Central memory CD4-positive, alpha-beta T cell (primary cell): ENCODE data around the gene PLA2G4E.

ENCODE experiments used
- DNase-seq: peaks from one replicate; pipeline ENCODE4 v3.0.0; 2022
- total RNA-seq, 3 experiments: gene quantifications; one replicate each; lab custom pipeline; 2026; lab: John Stamatoyannopoulos, UW

PLA2G4E gene
- total RNA-seq, result 0 reads per million in 3 experiments

DNA sequence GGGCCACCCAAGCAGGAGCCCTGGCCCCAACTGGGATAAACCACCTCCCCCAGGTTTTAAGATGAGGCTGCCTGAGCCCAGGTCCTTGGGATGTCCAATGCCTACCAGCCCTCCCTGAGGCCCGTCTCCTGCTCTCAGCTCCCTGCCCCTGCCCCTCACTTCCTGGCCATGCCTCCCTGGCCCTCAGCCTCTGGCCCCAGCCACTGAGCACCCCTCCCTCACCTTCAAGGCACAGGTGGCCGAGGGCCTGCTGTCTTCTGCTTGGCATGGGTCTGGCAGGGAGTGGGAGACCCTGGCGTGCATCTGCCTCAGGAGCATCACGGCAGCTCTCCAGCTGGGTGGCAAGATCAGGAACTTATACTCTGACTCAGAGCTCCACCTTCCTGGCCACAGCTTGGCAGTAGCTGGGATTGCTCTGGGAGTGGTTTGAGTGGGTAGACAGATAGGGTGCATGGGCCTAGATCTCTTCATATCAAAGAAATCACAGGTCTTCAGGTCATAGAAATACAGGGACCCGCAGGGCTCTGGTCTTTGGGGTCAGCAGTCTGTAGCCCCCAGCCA is at the start of gene PLA2G4E:
PLA2G4E (minus strand) TSS at position 330 of the 561 bp plus-strand sequence; CDS start at position 318, 12 bp downstream.
- no peak for DNase-seq

GRCh38 chr15:42070279-42070975 is 49.6 kb upstream of the PLA2G4E start:
- DNase-seq, result no peak

DNA sequence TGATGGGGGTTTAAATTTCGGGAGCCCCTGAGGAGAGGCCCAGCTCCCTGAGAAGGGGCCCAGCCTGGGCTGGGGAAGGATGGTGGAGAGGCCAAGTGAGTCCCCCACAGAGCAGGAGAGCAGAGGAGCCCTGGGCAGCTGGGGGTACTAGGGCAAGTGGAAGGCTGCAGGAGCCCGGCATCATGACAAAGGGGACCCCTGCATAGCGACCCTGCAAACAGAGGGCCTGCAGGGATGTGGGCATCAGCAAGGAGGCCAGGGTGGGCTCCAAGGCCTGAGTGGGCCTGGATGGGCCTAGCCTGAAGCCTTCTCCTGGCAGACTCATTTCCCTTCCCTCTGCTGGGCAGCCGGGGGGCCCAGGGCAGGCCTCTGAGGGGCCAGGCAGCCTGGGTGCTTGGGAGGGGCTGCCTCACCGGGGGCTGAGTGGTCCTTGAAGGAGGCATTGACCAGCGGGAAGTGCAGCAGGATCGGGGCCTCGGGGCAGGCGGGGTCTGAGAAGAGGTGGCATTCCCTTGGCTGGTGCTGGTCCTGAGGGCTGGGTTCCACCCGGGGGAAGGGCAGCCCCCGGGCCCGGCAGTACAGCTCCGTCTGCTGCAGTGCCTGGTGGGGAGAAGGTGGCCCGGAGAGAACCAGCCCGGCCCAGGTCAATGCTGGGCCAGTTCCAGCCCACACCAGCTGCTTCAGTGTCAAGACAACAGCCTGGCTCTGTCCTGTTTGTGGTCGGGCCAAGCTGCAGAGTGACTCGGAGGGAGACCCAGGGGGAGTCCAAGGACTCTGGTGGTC is 48.8 kb upstream of the PLA2G4E start:
- no peak for DNase-seq

GRCh38 chr15:42069025-42069424 is 48.2 kb upstream of the PLA2G4E start:
- DNase-seq, result no peak

GRCh38 chr15:42068601-42069000 is 47.8 kb upstream of the PLA2G4E start:
- DNase-seq, result no peak

- DNase-seq, result no peak
Observed at GRCh38 chr15:42066764-42067415, 46.0 kb upstream of the PLA2G4E start.

- no peak for DNase-seq
Observed at GRCh38 chr15:42065468-42065867, 44.6 kb upstream of the PLA2G4E start.

- no peak for DNase-seq
Observed at GRCh38 chr15:42065033-42065432, 44.2 kb upstream of the PLA2G4E start.

- DNase-seq, result no peak
Observed at GRCh38 chr15:42064271-42064670, 43.4 kb upstream of the PLA2G4E start.

- no peak for DNase-seq
Observed at GRCh38 chr15:42063122-42063848, 42.4 kb upstream of the PLA2G4E start.

GRCh38 chr15:42062284-42062806 is 41.5 kb upstream of the PLA2G4E start:
- DNase-seq, result no peak

- DNase-seq, result no peak
Observed at GRCh38 chr15:42060797-42061196, 40.0 kb upstream of the PLA2G4E start.

GRCh38 chr15:42060477-42060763 is 39.6 kb upstream of the PLA2G4E start:
- no peak for DNase-seq

DNA sequence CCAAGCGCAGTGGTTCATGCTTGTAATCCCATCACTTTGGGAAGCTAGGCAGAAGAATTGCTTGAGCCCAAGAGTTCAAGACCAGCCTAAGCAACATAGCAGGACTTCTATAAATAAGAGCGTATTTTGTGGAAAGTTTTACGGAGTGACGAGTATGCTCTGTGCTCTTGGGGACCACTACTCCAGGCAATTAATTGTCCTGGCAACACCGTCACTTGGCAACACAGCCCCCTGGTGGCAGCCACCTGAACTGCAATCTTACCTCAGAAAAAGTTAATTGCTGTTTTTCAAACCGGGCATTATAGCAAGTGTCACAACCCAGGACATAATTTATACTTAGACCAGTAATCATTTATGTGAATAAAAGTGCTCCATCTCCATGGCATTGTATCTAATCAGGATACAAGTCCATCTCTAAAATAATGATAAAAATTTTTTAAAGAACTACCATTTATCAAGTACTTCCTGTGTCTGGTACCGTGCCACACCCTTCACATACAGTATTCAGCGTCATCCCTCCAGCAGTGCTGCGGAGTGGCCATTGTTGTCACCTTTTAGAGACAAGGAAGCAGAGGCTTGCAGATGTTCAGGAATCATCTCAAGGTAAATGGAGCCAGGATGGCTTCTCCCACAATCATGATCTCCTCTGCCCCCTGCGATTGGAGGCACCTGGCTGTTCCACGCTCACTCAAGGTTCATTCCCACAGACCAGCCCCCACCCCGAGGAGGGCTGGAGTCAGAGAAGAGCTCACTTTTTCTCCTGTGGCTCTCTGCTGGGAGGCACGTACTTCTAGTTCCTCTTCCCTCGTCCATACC is 39.0 kb upstream of the PLA2G4E start:
- DNase-seq, result peak; percentile 53

DNA sequence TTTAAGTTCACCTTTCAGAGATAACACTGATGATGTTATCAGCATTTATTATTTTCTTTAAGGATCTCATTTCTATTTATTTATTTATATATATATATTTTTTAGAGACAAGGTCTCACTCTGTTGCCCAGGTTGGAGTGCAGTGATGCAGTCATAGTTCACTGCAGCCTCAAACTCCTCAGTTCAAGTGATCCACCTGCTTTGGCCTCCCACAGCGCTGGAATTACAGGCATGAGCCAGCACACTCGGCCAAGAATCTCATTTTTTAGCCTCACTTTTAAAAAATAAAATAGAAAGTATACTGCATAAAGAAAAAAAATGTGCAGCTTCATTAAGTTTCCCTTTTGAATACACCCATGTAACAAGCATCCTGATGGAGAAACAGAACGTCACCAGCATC is 37.9 kb upstream of the PLA2G4E start:
- no peak for DNase-seq

DNA sequence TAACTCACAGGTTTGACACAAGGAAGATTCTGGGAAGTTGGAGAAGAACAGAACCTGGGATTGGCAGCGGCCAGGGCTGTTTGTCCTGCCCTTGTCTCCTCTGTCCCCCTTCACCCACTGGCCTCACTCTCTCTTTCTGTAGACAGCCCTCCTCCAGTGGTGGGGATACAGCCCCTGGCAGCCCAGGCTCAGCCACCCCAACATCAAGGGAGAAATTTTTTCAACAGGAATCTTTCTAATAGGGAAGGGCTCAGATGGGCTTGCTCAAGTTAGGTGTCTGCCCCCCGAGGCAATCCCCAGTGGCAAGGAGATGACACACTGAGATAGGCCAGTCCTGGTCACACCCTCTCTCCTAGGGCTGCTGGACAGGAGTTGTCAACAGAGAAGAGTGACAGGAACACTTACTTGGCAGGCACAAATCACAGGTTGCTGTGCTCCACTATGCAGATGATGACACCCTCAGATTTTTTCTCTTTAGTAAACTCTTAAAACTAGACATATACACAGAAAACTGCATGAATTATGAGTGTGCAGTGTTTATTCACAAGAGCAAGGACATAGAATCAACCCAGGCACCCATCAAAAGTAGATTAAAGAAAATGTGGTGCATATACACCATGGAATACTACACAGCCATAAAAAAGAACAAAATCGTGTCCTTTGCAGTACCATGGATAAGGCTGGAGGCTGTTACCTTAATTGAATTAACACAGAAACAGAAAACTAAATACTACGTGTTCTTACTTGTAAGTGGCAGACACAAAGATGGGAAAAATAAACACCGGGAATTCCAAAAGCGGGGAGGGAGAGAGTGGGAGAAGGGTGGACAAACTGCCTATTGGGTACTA is 37.2 kb upstream of the PLA2G4E start:
- no peak for DNase-seq

GRCh38 chr15:42056934-42057798 is 36.3 kb upstream of the PLA2G4E start:
- DNase-seq, result peak; percentile 66

- DNase-seq, result no peak
Observed at GRCh38 chr15:42053914-42054313, 33.1 kb upstream of the PLA2G4E start.

GRCh38 chr15:42053010-42053409 is 32.2 kb upstream of the PLA2G4E start:
- DNase-seq, result no peak
